SK-N-SH treated with all-trans-retinoic acid at 6 μM for 48 hours (cell line): ENCODE data around the gene ARRDC3.

Experiments used
- CSDC2 ChIP-seq: fragments of 250-450 bp; sonication (Bioruptor Pico); IDR thresholded peaks from 2 replicates; pipeline ENCODE4 v1.5.0; 2020; ENCODE audit warnings: mild to moderate bottlenecking, moderate library complexity
- ESRRG ChIP-seq: fragments of 250-450 bp; sonication (Bioruptor Pico); IDR thresholded peaks from 2 replicates; pipeline ENCODE4 v1.6.1; 2021; ENCODE audit warnings: mild to moderate bottlenecking
- OSR1 ChIP-seq: fragments of 250-450 bp; sonication (Bioruptor Pico); IDR thresholded peaks from 2 replicates; pipeline ENCODE4 v1.8.0; 2022; ENCODE audit warnings: moderate library complexity, mild to moderate bottlenecking, inconsistent platforms
- RARB ChIP-seq: fragments of 250-450 bp; sonication (Bioruptor Pico); IDR thresholded peaks from 2 replicates; pipeline ENCODE4 v1.8.0; 2021; ENCODE audit warnings: mild to moderate bottlenecking, moderate library complexity
- SNAI2 ChIP-seq: fragments of 250-450 bp; sonication (Bioruptor Pico); IDR thresholded peaks from 2 replicates; pipeline ENCODE4 v1.5.0; 2020; ENCODE audit warnings: mild to moderate bottlenecking, moderate library complexity
- TOX ChIP-seq: fragments of 250-450 bp; sonication (Bioruptor Pico); IDR thresholded peaks from 2 replicates; pipeline ENCODE4 v1.8.0; 2021; ENCODE audit warnings: mild to moderate bottlenecking, moderate library complexity, borderline replicate concordance
- ZC3H10 ChIP-seq: fragments of 250-450 bp; sonication (Bioruptor Pico); IDR thresholded peaks from 2 replicates; pipeline ENCODE4 v1.5.1; 2021; ENCODE audit warnings: mild to moderate bottlenecking, moderate library complexity
- ZFP30 ChIP-seq: fragments of 450-650 bp; formaldehyde crosslinking; IDR thresholded peaks from 2 replicates; pipeline ENCODE4 v1.5.0; 2022; ENCODE audit warnings: mild to moderate bottlenecking, moderate library complexity
- ZNF565 ChIP-seq: fragments of 450-650 bp; formaldehyde crosslinking; conservative IDR thresholded peaks from 2 replicates; pipeline ENCODE4 v1.5.0; 2020; ENCODE audit warnings: low read depth, mild to moderate bottlenecking, moderate library complexity
- ZNF70 ChIP-seq: fragments of 450-650 bp; formaldehyde crosslinking; IDR thresholded peaks from 2 replicates; pipeline ENCODE4 v1.5.0; 2020; ENCODE audit warnings: mild to moderate bottlenecking, moderate library complexity
- ZNF8 ChIP-seq: fragments of 450-650 bp; formaldehyde crosslinking; IDR thresholded peaks from 2 replicates; pipeline ENCODE4 v1.5.0; 2020; ENCODE audit warnings: mild to moderate bottlenecking, moderate library complexity
- TF ChIP-seq, protein P1 (sequence below): fragments of 250-450 bp; sonication (Bioruptor Pico); IDR thresholded peaks from 2 replicates; pipeline ENCODE4 v1.8.0; 2021; ENCODE audit warnings: low read depth, mild to moderate bottlenecking, moderate library complexity, borderline replicate concordance
- TF ChIP-seq, protein P2 (sequence below): fragments of 250-450 bp; sonication (Bioruptor Pico); IDR thresholded peaks from 2 replicates; pipeline ENCODE4 v1.5.1; 2020; ENCODE audit warnings: low read depth, mild to moderate bottlenecking, moderate library complexity

DNA sequence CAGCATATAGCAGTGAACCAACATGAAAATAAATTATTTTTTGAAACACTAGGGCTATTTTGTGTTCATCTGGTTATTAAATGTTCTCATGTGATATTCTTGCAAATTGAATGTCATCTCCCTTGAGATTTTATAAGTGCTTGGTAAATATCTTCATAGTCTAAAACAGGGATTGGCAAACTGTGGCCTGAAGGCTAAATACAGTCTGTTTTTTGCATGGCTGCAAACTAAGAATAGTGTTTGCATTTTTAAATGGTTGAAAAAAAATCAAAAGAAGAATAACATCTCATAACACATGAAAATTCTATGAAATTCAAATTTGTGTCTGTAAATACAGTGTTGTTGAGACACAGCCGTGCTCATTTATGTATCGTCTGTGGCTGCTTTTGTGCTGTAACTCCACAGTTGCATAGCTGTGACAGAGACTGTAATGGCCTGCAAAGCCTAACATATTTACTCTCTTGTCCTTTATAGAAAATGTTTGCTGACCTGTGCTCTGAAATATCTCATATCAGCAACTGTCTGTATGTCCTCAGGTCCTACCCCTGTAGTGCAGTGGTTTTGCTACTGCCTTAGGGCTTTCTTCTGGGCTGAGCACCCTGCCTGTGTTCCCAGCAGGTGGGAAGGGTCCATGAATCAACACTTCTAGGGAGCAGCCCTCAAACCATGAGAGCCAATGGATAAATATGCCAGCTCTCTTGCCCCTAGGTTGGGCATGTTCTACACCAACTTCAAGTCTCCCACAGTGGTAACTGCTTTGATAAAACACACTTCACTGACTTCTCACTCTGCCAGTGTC lies 41.7 kb upstream of the ARRDC3 start:
- TF ChIP-seq ZFP30 (no peak), OSR1 (CRISPR knock-in tag) (no peak), ESRRG (CRISPR knock-in tag) (no peak), ZC3H10 (no peak), RARB (no peak), CSDC2 (CRISPR knock-in tag) (no peak), ZNF8 (CRISPR knock-in tag) (no peak), TOX (CRISPR knock-in tag) (no peak), ZNF565 (CRISPR knock-in tag) (no peak), SNAI2 (no peak), ZNF70 (no peak)
- TF ChIP-seq, protein P1, sequence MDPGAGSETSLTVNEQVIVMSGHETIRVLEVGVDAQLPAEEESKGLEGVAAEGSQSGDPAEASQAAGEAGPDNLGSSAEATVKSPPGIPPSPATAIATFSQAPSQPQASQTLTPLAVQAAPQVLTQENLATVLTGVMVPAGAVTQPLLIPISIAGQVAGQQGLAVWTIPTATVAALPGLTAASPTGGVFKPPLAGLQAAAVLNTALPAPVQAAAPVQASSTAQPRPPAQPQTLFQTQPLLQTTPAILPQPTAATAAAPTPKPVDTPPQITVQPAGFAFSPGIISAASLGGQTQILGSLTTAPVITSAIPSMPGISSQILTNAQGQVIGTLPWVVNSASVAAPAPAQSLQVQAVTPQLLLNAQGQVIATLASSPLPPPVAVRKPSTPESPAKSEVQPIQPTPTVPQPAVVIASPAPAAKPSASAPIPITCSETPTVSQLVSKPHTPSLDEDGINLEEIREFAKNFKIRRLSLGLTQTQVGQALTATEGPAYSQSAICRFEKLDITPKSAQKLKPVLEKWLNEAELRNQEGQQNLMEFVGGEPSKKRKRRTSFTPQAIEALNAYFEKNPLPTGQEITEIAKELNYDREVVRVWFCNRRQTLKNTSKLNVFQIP (CRISPR knock-in tag) = no peak
- TF ChIP-seq, protein P2, sequence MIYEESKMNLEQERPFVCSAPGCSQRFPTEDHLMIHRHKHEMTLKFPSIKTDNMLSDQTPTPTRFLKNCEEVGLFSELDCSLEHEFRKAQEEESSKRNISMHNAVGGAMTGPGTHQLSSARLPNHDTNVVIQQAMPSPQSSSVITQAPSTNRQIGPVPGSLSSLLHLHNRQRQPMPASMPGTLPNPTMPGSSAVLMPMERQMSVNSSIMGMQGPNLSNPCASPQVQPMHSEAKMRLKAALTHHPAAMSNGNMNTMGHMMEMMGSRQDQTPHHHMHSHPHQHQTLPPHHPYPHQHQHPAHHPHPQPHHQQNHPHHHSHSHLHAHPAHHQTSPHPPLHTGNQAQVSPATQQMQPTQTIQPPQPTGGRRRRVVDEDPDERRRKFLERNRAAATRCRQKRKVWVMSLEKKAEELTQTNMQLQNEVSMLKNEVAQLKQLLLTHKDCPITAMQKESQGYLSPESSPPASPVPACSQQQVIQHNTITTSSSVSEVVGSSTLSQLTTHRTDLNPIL (CRISPR knock-in tag) = no peak
